ENCODE results near the gene DRG2. TPM values are rescaled to one million over a fixed set of nuclear protein-coding genes. Genes with fewer than 3 reads are reported as not detected.

DRG2 gene
- total and polyA plus RNA-seq, 2 of the 8 experiments (the other 6 are each of a cell fraction or from before 2014, with no cell fraction given): 44.6 to 47.8 TPM

DNA sequence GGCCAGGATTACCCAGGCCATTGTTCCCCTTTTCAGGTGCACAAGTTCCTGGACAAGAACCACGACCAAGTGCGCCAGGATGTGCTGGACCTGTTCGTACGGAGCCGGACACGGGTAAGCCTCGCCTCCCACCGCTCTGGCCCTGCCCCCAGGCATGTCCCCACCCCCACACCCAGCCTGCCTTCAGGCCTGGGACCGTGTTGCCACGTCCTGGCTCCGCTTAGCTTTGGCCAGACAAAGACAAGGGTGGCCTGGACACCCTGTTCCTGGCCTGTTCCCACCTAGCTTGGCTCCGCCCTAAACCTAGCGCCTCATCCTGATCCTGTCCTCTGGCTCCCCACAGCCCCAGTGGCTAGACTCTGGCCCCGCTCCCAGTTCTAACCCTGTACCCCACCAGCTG, 51.8 kb downstream of the DRG2 start (continued):
- TF ChIP-seq, protein P1, sequence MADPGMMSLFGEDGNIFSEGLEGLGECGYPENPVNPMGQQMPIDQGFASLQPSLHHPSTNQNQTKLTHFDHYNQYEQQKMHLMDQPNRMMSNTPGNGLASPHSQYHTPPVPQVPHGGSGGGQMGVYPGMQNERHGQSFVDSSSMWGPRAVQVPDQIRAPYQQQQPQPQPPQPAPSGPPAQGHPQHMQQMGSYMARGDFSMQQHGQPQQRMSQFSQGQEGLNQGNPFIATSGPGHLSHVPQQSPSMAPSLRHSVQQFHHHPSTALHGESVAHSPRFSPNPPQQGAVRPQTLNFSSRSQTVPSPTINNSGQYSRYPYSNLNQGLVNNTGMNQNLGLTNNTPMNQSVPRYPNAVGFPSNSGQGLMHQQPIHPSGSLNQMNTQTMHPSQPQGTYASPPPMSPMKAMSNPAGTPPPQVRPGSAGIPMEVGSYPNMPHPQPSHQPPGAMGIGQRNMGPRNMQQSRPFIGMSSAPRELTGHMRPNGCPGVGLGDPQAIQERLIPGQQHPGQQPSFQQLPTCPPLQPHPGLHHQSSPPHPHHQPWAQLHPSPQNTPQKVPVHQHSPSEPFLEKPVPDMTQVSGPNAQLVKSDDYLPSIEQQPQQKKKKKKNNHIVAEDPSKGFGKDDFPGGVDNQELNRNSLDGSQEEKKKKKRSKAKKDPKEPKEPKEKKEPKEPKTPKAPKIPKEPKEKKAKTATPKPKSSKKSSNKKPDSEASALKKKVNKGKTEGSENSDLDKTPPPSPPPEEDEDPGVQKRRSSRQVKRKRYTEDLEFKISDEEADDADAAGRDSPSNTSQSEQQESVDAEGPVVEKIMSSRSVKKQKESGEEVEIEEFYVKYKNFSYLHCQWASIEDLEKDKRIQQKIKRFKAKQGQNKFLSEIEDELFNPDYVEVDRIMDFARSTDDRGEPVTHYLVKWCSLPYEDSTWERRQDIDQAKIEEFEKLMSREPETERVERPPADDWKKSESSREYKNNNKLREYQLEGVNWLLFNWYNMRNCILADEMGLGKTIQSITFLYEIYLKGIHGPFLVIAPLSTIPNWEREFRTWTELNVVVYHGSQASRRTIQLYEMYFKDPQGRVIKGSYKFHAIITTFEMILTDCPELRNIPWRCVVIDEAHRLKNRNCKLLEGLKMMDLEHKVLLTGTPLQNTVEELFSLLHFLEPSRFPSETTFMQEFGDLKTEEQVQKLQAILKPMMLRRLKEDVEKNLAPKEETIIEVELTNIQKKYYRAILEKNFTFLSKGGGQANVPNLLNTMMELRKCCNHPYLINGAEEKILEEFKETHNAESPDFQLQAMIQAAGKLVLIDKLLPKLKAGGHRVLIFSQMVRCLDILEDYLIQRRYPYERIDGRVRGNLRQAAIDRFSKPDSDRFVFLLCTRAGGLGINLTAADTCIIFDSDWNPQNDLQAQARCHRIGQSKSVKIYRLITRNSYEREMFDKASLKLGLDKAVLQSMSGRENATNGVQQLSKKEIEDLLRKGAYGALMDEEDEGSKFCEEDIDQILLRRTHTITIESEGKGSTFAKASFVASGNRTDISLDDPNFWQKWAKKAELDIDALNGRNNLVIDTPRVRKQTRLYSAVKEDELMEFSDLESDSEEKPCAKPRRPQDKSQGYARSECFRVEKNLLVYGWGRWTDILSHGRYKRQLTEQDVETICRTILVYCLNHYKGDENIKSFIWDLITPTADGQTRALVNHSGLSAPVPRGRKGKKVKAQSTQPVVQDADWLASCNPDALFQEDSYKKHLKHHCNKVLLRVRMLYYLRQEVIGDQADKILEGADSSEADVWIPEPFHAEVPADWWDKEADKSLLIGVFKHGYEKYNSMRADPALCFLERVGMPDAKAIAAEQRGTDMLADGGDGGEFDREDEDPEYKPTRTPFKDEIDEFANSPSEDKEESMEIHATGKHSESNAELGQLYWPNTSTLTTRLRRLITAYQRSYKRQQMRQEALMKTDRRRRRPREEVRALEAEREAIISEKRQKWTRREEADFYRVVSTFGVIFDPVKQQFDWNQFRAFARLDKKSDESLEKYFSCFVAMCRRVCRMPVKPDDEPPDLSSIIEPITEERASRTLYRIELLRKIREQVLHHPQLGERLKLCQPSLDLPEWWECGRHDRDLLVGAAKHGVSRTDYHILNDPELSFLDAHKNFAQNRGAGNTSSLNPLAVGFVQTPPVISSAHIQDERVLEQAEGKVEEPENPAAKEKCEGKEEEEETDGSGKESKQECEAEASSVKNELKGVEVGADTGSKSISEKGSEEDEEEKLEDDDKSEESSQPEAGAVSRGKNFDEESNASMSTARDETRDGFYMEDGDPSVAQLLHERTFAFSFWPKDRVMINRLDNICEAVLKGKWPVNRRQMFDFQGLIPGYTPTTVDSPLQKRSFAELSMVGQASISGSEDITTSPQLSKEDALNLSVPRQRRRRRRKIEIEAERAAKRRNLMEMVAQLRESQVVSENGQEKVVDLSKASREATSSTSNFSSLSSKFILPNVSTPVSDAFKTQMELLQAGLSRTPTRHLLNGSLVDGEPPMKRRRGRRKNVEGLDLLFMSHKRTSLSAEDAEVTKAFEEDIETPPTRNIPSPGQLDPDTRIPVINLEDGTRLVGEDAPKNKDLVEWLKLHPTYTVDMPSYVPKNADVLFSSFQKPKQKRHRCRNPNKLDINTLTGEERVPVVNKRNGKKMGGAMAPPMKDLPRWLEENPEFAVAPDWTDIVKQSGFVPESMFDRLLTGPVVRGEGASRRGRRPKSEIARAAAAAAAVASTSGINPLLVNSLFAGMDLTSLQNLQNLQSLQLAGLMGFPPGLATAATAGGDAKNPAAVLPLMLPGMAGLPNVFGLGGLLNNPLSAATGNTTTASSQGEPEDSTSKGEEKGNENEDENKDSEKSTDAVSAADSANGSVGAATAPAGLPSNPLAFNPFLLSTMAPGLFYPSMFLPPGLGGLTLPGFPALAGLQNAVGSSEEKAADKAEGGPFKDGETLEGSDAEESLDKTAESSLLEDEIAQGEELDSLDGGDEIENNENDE (IDR thresholded peaks at IDR 0.05; ENCODE audit: insufficient replicate concordance, low read length): no peak
- no peak for TF ChIP-seq ASH2L (IDR thresholded peaks at IDR 0.05; ENCODE audit: low read length)
- TF ChIP-seq JUND (IDR thresholded peaks at IDR 0.05; ENCODE audit: low read length): no peak
- no peak for TF ChIP-seq SAP30 (IDR thresholded peaks at IDR 0.05; ENCODE audit: insufficient read depth, insufficient replicate concordance, low read length)
- TF ChIP-seq SP4 (IDR thresholded peaks at IDR 0.05; ENCODE audit: low read length): no peak
- TF ChIP-seq, protein P2, sequence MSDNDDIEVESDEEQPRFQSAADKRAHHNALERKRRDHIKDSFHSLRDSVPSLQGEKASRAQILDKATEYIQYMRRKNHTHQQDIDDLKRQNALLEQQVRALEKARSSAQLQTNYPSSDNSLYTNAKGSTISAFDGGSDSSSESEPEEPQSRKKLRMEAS (IDR thresholded peaks at IDR 0.05): no peak
- TF ChIP-seq, protein P3, sequence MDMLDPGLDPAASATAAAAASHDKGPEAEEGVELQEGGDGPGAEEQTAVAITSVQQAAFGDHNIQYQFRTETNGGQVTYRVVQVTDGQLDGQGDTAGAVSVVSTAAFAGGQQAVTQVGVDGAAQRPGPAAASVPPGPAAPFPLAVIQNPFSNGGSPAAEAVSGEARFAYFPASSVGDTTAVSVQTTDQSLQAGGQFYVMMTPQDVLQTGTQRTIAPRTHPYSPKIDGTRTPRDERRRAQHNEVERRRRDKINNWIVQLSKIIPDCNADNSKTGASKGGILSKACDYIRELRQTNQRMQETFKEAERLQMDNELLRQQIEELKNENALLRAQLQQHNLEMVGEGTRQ (IDR thresholded peaks at IDR 0.05; ENCODE audit: low read length): no peak
- no peak for TF ChIP-seq TEAD4 (IDR thresholded peaks at IDR 0.05; ENCODE audit: low read depth, low read length)
- no peak for TF ChIP-seq SRF (IDR thresholded peaks at IDR 0.05; ENCODE audit: low read depth, low read length)
- TF ChIP-seq CEBPB (IDR thresholded peaks at IDR 0.05; ENCODE audit: low read depth, low read length): no peak
